NCI-H2171 treated with DMSO at 0.1 percent for 48 hours (cell line): ENCODE data around the gene SERPINA7.
"Not testable (repeated sequence)": the region's sequence is repeated elsewhere in the genome, so short reads cannot be mapped to it uniquely, and the experiment has no call there.

Experiments used
- DNase-seq: peaks from one replicate; lab custom pipeline; 2025; lab: John Stamatoyannopoulos, UW

Gene SERPINA7, protein sequence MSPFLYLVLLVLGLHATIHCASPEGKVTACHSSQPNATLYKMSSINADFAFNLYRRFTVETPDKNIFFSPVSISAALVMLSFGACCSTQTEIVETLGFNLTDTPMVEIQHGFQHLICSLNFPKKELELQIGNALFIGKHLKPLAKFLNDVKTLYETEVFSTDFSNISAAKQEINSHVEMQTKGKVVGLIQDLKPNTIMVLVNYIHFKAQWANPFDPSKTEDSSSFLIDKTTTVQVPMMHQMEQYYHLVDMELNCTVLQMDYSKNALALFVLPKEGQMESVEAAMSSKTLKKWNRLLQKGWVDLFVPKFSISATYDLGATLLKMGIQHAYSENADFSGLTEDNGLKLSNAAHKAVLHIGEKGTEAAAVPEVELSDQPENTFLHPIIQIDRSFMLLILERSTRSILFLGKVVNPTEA

GRCh38 chrX:106038625-106039024 lies at the start of gene SERPINA7:
Gene SERPINA7, minus strand, starts transcription at chrX:106038727. Its CDS starts 1,669 bp downstream, at chrX:106037058.
- no peak for DNase-seq

- DNase-seq: no peak
Measured at GRCh38 chrX:106069048-106069447, 30.5 kb upstream of the SERPINA7 start.

GRCh38 chrX:106050054-106050453 lies 11.5 kb upstream of the SERPINA7 start:
- no peak for DNase-seq

- DNase-seq: no peak
Measured at GRCh38 chrX:106042296-106042695, 3.8 kb upstream of the SERPINA7 start.

DNA sequence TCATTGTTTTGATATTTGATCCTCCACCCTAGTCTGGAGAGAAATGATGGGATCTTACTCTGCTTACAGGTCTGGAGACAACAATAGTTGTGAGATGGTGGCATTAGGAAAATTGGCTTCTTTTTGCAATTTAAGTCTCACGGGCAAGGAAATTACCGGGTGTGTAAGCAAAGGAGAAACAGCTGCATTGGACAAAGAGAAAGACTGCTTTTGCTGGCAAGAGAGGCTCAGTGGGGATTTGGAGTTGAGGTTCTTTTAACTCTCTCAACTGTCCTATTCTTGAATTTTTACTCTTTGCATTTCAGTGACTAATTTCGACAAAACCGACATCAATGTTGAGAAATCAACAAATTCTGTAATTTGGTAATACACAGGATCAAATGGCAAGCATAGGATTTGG lies 2.3 kb upstream of the SERPINA7 start:
- DNase-seq: no peak

- no peak for DNase-seq
Measured at GRCh38 chrX:106039920-106040319, 1.4 kb upstream of the SERPINA7 start.

- no peak for DNase-seq
Measured at GRCh38 chrX:106037835-106038473, 573 bp downstream of the SERPINA7 start.

DNA sequence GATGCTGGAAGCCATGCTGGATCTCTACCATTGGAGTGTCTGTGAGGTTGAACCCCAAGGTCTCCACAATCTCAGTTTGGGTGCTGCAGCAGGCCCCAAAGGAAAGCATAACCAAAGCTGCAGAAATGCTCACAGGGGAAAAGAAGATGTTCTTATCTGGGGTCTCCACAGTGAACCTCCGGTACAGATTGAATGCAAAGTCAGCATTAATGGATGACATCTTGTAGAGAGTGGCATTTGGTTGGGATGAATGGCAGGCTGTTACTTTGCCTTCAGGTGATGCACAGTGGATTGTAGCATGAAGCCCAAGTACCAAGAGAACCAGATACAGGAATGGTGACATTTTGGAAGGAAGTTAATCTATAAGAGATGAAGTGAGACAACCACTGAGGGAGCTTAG lies 1.8 kb downstream of the SERPINA7 start:
- no peak for DNase-seq

DNA sequence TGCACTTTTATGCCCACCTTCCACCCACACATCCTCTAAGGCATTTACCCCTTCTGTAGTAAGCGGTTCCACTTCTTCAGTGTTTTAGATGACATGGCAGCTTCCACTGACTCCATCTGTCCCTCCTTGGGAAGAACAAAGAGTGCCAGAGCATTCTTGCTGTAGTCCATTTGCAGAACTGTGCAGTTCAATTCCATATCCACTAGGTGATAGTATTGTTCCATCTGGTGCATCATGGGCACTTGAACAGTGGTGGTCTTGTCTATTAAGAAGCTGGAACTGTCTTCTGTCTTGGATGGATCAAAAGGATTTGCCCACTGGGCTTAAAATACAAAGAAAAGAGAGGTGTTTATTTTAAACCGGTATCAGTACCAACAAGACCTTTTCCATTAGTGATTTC lies 3.5 kb downstream of the SERPINA7 start:
- no peak for DNase-seq

DNA sequence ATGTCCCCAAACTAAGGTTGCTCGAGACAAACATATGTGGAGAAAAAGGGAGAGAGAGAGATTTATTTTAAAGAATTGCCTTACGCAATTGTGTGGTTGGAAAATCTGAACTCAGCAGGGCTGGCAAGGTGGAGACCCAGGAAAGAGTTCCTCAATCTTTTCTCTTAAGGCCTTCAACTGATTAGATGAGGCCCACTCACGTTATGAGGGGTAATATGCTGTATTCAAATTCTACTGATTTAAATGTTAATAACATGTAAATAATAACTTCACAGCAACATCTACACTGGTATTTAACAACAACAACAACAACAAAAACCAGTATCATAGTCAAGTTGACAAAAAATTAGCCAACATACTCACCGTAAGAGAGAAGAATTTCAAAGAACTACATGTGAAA lies 14.6 kb downstream of the SERPINA7 start:
- DNase-seq: no peak

DNA sequence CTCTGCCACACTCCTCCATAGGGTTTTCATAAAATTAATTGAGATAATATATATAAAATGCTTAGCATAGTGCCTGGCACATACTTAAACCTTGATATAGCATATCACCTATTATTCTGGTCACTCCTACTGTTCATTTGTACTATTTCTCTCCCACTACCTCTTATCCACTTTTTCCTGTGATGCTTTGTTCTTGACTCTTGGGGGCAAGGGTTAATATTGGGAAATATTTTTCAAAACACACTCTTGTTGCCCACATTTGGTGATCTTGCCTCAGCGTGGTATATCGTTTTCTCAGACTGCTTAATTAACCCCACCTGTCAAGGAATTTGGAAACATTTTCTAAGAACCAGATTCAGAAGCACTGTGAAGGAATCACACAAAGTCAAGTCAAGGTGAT lies 16.3 kb downstream of the SERPINA7 start:
- no peak for DNase-seq

- DNase-seq: no peak
Measured at GRCh38 chrX:106014119-106014775, 24.3 kb downstream of the SERPINA7 start.

DNA sequence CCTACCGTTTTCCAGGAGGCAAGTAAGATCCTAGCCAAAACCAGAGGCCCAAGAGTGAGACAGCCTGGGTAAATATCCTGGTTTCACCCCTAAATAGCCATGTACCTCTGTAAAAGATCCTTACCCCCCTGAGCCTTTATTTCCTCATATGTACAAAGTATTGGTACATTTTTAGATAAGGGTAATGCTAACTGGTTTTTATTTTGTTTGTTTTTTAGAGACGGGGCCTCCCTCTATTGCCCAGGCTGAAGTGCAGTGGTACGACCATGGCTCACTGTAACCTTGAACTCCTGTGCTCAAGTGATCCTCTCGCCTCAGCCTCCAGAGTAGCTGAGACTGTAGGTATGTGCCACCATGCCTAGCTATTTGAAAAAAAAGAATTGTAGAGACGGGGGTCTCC lies 29.4 kb downstream of the SERPINA7 start:
- DNase-seq: no peak

GRCh38 chrX:106007815-106008214 lies 30.7 kb downstream of the SERPINA7 start:
- DNase-seq: no peak

DNA sequence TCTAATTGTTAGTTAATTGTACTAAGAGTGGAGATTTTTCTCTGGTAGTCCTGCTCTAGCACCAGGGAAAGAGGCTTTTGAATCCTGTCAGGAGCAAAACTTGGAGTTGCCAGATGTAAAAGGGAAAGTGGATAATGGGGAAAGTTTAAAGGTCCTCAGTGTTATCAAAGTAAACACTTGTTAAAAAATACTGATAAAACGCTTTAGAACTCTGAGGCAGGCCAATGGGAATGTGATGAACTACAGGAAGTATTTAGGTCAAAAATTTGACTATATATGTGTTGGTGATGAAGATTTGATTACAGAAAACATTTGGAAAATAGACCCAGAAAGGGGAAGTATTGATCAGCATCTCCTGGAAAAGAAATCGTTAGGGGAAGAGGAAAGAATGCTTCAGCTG lies 32.8 kb downstream of the SERPINA7 start:
- no peak for DNase-seq

DNA sequence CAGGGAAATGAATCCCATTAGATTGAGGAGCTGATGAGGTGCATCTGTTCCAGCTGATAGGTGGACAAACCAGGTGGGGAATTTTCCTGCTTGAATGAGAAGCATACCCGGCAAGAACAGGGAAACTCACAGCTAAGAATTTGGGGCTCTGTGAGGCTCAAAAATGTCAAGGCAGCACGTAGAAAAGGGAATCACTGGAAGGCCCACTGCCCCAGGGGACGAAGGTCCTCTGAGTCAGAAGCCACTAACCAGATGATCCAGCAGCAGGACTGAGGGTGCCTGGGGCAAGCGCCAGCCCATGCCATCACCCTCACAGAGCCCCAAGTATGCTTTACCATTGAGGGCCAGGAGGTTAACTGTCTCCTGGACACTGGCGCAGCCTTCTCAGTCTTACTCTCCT lies 37.9 kb downstream of the SERPINA7 start:
- not testable (repeated sequence) for DNase-seq

DNA sequence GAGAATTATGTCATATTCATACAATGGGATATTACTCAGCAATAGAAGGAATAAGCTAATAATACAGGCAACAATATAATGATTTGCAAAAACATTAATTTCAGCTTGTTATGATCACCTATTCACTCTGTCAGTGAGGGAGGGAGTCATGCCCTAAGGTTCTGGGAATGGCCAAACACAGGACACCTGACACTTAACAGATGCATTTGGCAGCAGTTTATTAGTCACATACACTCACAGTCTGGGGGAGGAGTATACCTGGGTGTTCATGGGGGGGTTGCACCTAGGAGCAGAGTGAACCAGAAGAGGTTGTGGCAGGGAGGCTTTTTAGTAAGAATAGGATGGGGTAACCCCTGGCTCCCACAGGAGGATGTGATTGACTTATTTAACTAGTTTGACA lies 38.3 kb downstream of the SERPINA7 start:
- no peak for DNase-seq

GRCh38 chrX:105999294-105999693 lies 39.2 kb downstream of the SERPINA7 start:
- DNase-seq: no peak

- not testable (repeated sequence) for DNase-seq
Measured at GRCh38 chrX:105988487-105988886, 50.0 kb downstream of the SERPINA7 start.
